Measurements from ENCODE around the gene CACNB4.

Gene CACNB4

DNA sequence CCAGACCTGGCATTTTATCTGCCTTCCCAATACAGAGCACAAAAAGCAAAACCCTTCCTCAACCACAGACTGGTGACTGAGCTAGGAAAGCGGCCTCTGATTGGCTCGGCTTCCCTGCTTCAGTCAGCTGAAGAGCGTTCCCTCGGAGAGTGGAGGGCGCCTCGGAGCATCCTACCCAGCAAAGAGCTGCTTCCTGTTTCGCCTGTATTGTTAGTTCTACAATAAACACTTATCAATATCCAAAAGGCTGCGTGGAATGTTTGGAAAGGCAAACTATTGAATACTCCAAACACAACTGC, 125.0 kb downstream of the CACNB4 start:
- Histone ChIP-seq H3K4me3 (ENCODE audit: low read length) (no peak overlapping the region), H3K36me3 (ENCODE audit: insufficient read depth, low read length) (no peaks in the 10 kb centered on the region), H3K27ac (ENCODE audit: low read depth, low read length) (no peak overlapping the region), H3K9me3 (ENCODE audit: insufficient read depth, low read depth, low read length) (no peaks in the 10 kb centered on the region), H3K27me3 (ENCODE audit: insufficient read depth, low read length) (no peaks in the 10 kb centered on the region), H3K4me1 (ENCODE audit: insufficient read depth, low read length) (peaks cover 14% of the 10 kb centered on the region), H3K9ac (ENCODE audit: low read depth, low read length) (no peak overlapping the region)
- 22% methylated on average over 7 of the region's 8 CpGs for WGBS

DNA sequence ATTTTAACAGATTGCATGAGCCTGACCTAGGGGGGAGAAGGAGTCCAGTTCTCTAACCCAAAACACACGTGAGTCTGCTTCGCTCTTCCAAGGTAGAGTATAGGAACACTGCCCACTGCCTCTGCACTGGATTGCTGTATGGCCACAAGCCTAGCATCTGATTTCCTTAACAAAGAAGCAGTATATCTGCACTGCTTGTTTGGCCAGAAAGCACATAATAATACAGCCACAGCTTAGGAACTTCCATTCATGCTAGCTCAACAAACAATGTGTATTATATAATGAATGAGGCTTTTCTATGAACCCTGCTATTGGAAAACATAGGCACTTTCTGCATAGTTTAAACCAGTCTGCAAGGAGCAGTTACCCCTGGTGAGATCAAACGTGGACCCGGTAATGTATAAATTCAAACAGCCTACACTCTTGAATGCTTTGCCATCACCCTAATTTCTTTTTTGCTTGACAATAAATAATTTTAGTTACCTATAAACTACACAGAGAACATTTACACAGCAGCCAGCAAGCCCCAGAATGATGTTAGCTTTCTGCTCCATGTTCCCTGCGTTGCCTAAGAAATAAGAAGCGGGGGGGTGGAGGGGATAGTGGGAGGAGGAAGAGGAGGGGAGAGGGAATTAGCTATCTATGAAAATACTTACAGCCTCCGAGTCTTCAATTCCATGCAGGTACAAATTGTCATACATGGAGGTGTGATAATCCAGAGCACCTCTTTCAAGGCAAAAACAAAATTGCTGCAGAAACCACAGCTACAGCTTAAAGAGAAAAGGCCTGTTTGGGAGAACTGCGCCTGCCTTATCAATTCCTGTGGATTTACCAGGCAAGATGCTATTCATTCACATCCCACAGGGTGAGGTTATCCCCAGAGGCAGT, 125.6 kb downstream of the CACNB4 start:
- H3K36me3 ChIP-seq (ENCODE audit: insufficient read depth, low read length): no peaks in the 10 kb centered on the region
- no peak overlapping the region for H3K27ac ChIP-seq (ENCODE audit: low read depth, low read length)
- no peak overlapping the region for H3K4me3 ChIP-seq (ENCODE audit: low read length)
- peaks cover 14% of the 10 kb centered on the region for H3K4me1 ChIP-seq (ENCODE audit: insufficient read depth, low read length)
- H3K9me3 ChIP-seq (ENCODE audit: insufficient read depth, low read depth, low read length): no peaks in the 10 kb centered on the region
- H3K9ac ChIP-seq (ENCODE audit: low read depth, low read length): no peak overlapping the region
- 69% methylated on average over 8 of the region's 8 CpGs for WGBS
- H3K27me3 ChIP-seq (ENCODE audit: insufficient read depth, low read length): no peaks in the 10 kb centered on the region

DNA sequence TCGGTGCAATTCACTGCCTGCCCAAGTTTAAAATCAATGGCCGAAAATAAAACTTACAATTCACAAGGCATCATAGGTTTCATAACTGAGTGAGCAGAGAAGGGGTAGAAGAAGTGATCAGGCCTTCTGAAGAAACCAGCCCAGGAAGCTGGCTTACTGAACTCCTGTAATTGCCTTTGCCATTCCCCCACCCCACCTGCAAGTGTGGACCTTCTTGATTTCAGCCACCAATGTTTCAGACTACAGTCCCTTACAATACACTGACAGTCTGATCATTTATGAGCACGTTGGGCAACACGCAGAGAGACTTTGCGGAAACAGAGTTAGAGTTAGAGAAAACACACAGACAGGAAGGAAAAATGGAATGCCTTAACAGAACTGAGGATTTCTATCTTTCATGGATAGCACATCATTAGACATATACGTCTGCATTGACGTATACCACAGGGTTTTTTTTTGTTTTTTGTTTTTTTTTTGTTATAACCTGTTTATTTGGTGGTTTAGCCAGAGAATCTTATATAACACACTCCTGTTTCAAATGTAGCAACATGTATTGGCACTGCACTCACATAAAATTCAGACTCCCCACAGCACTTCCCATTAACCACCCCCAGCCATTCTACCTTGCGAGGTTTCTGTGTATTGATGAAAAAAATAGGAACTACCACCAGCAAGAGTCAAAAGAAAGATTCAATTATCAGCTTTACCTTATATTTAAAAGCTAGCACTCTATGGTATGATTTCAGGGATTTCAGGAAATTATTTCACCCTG, 126.4 kb downstream of the CACNB4 start:
- no peak overlapping the region for H3K4me3 ChIP-seq (ENCODE audit: low read length)
- no peaks in the 10 kb centered on the region for H3K27me3 ChIP-seq (ENCODE audit: insufficient read depth, low read length)
- whole genome bisulfite sequencing: 97% methylated on average over 5 of the region's 8 CpGs
- H3K9ac ChIP-seq (ENCODE audit: low read depth, low read length): no peak overlapping the region
- no peaks in the 10 kb centered on the region for H3K9me3 ChIP-seq (ENCODE audit: insufficient read depth, low read depth, low read length)
- no peak overlapping the region for H3K27ac ChIP-seq (ENCODE audit: low read depth, low read length)
- H3K36me3 ChIP-seq (ENCODE audit: insufficient read depth, low read length): no peaks in the 10 kb centered on the region
- peaks cover 14% of the 10 kb centered on the region for H3K4me1 ChIP-seq (ENCODE audit: insufficient read depth, low read length)

DNA sequence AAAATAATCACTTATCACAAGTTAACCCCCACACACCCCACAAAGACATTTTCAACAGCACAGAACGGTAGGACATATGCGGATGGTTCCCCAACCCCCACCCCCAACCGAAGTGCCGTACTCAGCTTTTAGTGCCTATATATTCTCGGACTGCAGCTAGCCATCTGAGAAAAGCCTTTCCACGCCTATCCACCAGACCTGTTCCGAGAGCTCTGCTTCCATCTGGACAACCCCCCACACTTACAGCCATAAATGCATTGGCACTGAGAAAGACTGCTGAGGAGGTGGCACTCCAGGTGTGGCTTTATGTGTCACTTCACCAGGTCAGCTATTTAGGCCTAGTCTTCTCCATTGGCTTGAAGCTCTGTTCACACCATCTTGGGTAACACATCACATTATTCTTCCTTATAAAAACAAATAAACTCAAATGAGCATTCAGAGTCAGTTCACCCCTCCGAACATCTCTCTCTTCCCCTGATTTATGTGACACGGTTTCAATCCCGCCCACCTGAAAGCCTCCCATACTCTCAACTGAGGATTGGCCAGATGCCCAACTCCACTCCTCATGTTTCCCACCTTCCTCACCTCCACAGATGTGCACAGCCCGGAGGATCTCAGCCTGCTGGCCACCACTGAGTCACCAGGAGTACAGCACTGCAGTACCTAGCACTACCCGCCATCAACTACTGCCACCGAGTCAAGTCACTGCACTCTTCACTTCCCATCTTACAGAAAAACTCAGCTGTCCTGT, 127.4 kb downstream of the CACNB4 start:
- Histone ChIP-seq H3K27me3 (ENCODE audit: insufficient read depth, low read length) (no peaks in the 10 kb centered on the region), H3K4me3 (ENCODE audit: low read length) (no peak overlapping the region), H3K27ac (ENCODE audit: low read depth, low read length) (no peak overlapping the region), H3K9ac (ENCODE audit: low read depth, low read length) (no peak overlapping the region), H3K4me1 (ENCODE audit: insufficient read depth, low read length) (peaks cover 14% of the 10 kb centered on the region), H3K36me3 (ENCODE audit: insufficient read depth, low read length) (no peaks in the 10 kb centered on the region), H3K9me3 (ENCODE audit: insufficient read depth, low read depth, low read length) (no peaks in the 10 kb centered on the region)
- WGBS: 90% methylated on average over 13 of the region's 13 CpGs

DNA sequence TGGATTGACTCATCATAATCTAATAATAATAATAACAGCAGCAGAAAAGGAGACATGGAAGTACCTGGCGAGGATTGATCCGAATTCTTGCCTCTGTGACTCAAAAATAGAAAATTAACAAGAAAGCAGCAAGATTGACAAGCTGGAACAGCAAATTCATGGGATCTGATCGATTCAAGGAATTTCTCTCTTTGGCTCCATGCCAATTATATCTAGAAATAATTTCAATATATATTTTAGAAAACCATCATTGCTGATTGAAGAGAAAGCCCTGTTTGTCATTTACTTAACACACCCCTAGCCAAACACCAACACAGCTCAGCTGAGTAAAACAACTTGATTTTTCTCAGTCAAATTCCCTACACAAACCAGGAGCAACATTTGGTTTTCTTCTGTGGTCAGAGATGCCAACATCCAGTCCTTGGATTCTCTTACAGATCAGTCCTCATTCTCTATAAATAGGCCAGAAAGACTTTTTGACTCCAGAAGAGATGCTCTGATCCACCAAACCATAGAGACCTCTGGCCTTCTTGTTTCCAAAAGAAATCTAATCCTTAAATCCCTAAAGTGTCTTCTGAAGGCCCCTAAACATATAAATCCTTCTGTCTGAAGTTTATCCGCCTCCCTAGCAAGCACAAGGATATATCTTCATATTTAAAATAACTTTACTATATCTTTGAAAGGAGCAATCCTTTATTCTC, 129.9 kb downstream of the CACNB4 start:
- WGBS: 92% methylated on average over 2 of the region's 4 CpGs
- Histone ChIP-seq H3K4me3 (ENCODE audit: low read length) (no peak overlapping the region), H3K4me1 (ENCODE audit: insufficient read depth, low read length) (peaks cover 11% of the 10 kb centered on the region)

DNA sequence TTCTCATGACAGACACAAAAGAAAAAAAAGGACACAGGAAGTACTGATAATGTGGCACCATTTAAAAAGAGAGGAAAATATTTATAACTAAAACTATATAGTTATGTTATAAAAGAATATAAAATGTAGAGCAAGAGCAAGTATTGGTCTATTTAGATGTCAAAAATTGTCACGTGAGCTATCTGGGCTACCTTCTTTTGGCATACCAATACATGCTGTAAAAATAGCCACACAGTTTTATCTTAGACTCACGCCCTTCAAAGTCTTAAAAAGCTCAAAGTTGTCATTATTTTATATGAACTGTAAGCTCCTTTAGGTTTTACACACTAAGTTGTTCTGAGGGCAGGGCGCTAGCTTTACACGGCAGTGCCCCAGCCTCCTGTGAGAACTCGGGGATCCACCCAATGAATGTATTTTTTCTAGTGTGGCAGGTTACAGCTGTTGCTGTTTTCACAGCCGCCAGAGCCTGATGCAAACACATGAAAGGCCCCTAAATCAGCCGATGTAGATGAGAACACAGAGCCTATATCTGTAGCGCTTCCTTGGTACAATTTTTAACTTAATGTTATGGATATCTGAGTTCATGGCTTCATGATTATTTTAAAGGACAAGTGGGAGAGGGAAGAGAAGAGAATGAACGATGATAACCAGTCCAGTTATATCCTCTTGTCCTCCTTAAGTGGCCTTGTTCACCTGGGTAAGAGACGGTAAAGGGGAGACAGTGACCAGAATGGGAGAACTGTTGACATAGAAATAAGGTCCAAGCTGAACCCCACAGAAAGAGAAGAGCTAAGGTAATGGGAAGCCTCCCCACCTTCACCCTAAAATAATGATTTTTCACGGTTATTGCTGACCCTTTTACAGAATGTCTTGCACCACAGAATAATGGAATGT, 130.8 kb downstream of the CACNB4 start:
- WGBS: 94% methylated on average over 11 of the region's 11 CpGs
- no peaks in the 10 kb centered on the region for H3K9me3 ChIP-seq (ENCODE audit: insufficient read depth, low read depth, low read length)
- peaks cover 5% of the 10 kb centered on the region for H3K4me1 ChIP-seq (ENCODE audit: insufficient read depth, low read length)
- no peak overlapping the region for H3K27ac ChIP-seq (ENCODE audit: low read depth, low read length)
- no peak overlapping the region for H3K9ac ChIP-seq (ENCODE audit: low read depth, low read length)
- H3K4me3 ChIP-seq (ENCODE audit: low read length): no peak overlapping the region
- H3K36me3 ChIP-seq (ENCODE audit: insufficient read depth, low read length): no peaks in the 10 kb centered on the region
- H3K27me3 ChIP-seq (ENCODE audit: insufficient read depth, low read length): no peaks in the 10 kb centered on the region

More for the DNA sequence above, 129.9 kb downstream of the CACNB4 start:
- Histone ChIP-seq H3K36me3 (ENCODE audit: insufficient read depth, low read length) (no peaks in the 10 kb centered on the region), H3K27me3 (ENCODE audit: insufficient read depth, low read length) (no peaks in the 10 kb centered on the region), H3K9ac (ENCODE audit: low read depth, low read length) (no peak overlapping the region), H3K27ac (ENCODE audit: low read depth, low read length) (no peak overlapping the region), H3K9me3 (ENCODE audit: insufficient read depth, low read depth, low read length) (no peaks in the 10 kb centered on the region)

DNA sequence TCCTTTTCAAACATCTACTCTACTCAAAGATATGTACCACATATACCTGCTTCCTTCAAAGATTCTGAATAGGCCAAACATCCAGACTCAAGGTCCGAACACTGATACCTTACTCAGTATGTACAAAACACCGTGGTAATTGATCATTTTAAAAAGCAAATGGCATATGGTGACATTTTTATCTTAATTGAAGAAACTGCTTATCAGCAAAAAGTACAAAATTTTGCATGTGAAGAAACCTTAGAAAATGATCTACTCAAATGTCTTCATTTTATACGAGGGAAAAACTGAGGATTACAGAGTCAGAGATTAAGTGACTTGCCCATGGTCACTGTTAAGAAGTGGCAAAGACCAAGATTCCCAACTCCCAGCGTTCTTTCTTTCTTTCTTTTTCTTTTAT, 133.0 kb downstream of the CACNB4 start:
- Histone ChIP-seq H3K36me3 (ENCODE audit: insufficient read depth, low read length) (no peaks in the 10 kb centered on the region), H3K9me3 (ENCODE audit: insufficient read depth, low read depth, low read length) (no peaks in the 10 kb centered on the region), H3K27ac (ENCODE audit: low read depth, low read length) (no peak overlapping the region), H3K4me3 (ENCODE audit: low read length) (no peak overlapping the region), H3K27me3 (ENCODE audit: insufficient read depth, low read length) (no peaks in the 10 kb centered on the region), H3K9ac (ENCODE audit: low read depth, low read length) (no peak overlapping the region), H3K4me1 (ENCODE audit: insufficient read depth, low read length) (no peaks in the 10 kb centered on the region)
- 100% methylated on average over 2 of the region's 4 CpGs for WGBS

DNA sequence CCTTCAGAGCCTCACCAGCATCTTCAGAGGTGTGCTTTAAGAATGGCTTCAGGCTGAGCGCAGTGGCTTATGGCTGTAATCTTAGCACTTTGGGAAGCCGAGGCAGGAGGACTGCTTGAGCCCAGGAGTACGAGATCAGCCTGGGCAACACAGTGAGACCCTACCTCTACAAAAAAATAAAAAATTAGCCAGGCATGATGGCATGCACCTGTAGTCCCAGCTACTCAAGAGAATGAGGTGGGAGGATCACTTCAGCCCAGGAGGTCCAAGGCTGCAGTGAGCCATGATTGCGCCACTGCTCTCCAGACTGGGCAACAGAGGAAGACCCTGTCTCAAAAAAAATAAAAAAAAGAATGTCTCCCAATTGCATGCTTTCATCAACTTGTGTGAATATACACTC, 137.3 kb downstream of the CACNB4 start:
- H3K4me1 ChIP-seq (ENCODE audit: insufficient read depth, low read length): no peaks in the 10 kb centered on the region
- H3K27me3 ChIP-seq (ENCODE audit: insufficient read depth, low read length): no peaks in the 10 kb centered on the region
- 78% methylated on average over 4 of the region's 4 CpGs for WGBS
- H3K9ac ChIP-seq (ENCODE audit: low read depth, low read length): no peak overlapping the region
- no peaks in the 10 kb centered on the region for H3K9me3 ChIP-seq (ENCODE audit: insufficient read depth, low read depth, low read length)
- no peak overlapping the region for H3K4me3 ChIP-seq (ENCODE audit: low read length)
- no peaks in the 10 kb centered on the region for H3K36me3 ChIP-seq (ENCODE audit: insufficient read depth, low read length)
- H3K27ac ChIP-seq (ENCODE audit: low read depth, low read length): no peak overlapping the region

DNA sequence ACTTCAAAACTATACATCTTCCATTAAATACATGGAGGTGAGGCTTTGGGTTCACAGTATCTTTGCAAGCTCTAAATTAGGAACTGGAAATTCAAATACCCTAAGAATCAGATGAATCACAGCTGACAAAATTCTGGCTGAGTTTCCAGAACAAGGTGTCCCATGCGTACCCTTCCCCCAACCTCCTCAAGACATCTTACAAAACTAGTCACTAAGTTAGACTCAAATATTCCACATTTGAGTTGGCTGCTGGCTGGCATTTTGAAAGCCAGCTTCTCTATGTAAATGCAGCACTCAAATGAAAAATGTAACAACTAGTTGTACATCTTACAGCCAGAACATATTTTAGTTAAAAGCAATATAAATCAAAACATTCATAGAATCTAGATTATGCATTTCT, 139.6 kb downstream of the CACNB4 start:
- Histone ChIP-seq H3K27ac (ENCODE audit: low read depth, low read length) (no peak overlapping the region), H3K4me1 (ENCODE audit: insufficient read depth, low read length) (no peaks in the 10 kb centered on the region)
- 88% methylated on average over 1 of the region's 1 CpG for WGBS

DNA sequence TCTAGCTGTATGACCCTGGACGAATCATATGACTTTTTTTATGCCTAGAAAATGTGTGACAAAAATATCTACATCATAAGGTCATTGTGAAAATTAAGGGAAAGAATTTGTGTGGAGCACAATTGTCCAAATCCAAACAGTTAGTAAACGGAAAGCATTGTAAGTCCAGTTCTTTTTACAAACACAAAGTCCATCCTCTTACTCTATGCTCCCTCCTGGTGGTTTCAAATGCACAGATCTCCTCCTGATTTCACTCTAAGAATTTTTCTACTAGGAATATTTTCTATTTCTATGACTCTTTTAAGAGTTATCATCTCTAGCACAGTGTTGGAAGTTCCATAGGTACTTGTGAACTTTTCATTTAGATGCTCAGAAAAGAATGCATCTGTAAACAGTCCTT, 145.4 kb downstream of the CACNB4 start:
- 94% methylated on average over 2 of the region's 2 CpGs for WGBS
- no peak overlapping the region for H3K4me3 ChIP-seq (ENCODE audit: low read length)
- no peaks in the 10 kb centered on the region for H3K36me3 ChIP-seq (ENCODE audit: insufficient read depth, low read length)
- no peak overlapping the region for H3K27ac ChIP-seq (ENCODE audit: low read depth, low read length)
- H3K27me3 ChIP-seq (ENCODE audit: insufficient read depth, low read length): no peaks in the 10 kb centered on the region
- H3K9ac ChIP-seq (ENCODE audit: low read depth, low read length): no peak overlapping the region
- no peaks in the 10 kb centered on the region for H3K4me1 ChIP-seq (ENCODE audit: insufficient read depth, low read length)
- H3K9me3 ChIP-seq (ENCODE audit: insufficient read depth, low read depth, low read length): no peaks in the 10 kb centered on the region

More for the DNA sequence above, 139.6 kb downstream of the CACNB4 start:
- H3K9me3 ChIP-seq (ENCODE audit: insufficient read depth, low read depth, low read length): no peaks in the 10 kb centered on the region
- no peaks in the 10 kb centered on the region for H3K27me3 ChIP-seq (ENCODE audit: insufficient read depth, low read length)
- no peak overlapping the region for H3K9ac ChIP-seq (ENCODE audit: low read depth, low read length)
- H3K36me3 ChIP-seq (ENCODE audit: insufficient read depth, low read length): no peaks in the 10 kb centered on the region
- H3K4me3 ChIP-seq (ENCODE audit: low read length): no peak overlapping the region
